Measurements from ENCODE around the gene MRFAP1L1.

- TF ChIP-seq CTCF (IDR thresholded peaks at IDR 0.05; ENCODE audit: low read length) (peak; percentile 59), EZH2 (IDR thresholded peaks at IDR 0.05; ENCODE audit: borderline replicate concordance, low read length) (no peak)
Observed at GRCh38 chr4:6681191-6681590, 28.5 kb downstream of the MRFAP1L1 start.

All from OCI-LY1 (cell line).